HCT116 (cell line): ENCODE data around the gene SGCA. TPM values are rescaled to one million over a fixed set of nuclear protein-coding genes. Genes with fewer than 3 reads are reported as not detected.

Experiments
- ATAC-seq: fragments of 200-7000 bp; cut with Tn5 transposase; 2 replicates; pipeline ENCODE4 v1.9.1; 2020; ENCODE audit warnings: mild to moderate bottlenecking, moderate library complexity
- BruUV-seq: library from RNA; stranded (reverse); fragments of 400-500 nt; replicated peaks from 2 replicates; lab custom pipeline; 2021; lab: Mats Ljungman, UMichigan
- CTCF ChIA-PET: fragments of 300-600 bp; sonication (Branson Sonifier 250); formaldehyde crosslinking; loops from one replicate; lab custom pipeline; 2021; ENCODE audit warnings: antibody characterized with exemption; lab: Charles Lee
- POLR2A ChIA-PET: fragments of 300-600, 350-600 bp; sonication (Branson Sonifier 250); formaldehyde crosslinking; loops from one replicate; lab custom pipeline; 2021; ENCODE audit warnings: antibody characterized with exemption; lab: Charles Lee
- RAD21 ChIA-PET, 2 experiments: fragments of 300-600 bp; sonication (Branson Sonifier 250); formaldehyde crosslinking; loops; one replicate each; lab custom pipeline; 2023; ENCODE audit warnings: low total read pairs in 2 of 2; ENCODE audit not compliant: uncharacterized antibody in 2 of 2, unreplicated experiment in 2 of 2, low non-redundant PET in 1 of 2; lab: Charles Lee
- DNase-seq: peaks from one replicate; pipeline ENCODE4 v3.0.0-alpha.2; 2010; ENCODE audit warnings: low read depth, low spot score
- H2AFZ ChIP-seq: fragments of 200-600 bp; shearing (Covaris generic), sonication (generic); 2 replicates; pipeline ENCODE4 v1.6.1; 2017; ENCODE audit warnings: low read depth, mixed run types, mixed read lengths, antibody characterized with exemption, low read length; ENCODE audit not compliant: poor library complexity, severe bottlenecking
- H3K27ac ChIP-seq: 2 replicates; pipeline ENCODE4 v1.5.1; 2012; ENCODE audit warnings: low read depth, low read length
- H3K27me3 ChIP-seq: fragments of 200-600 bp; sonication (generic); 2 replicates; pipeline ENCODE4 v1.6.1; 2016; ENCODE audit warnings: mixed run types, low read length, mixed read lengths; ENCODE audit not compliant: insufficient read depth
- H3K36me3 ChIP-seq, 2 experiments: fragments of 200-500 bp in 1 of 2; fragments of 200-600 bp in 1 of 2; sonication (Bioruptor generic) in 1 of 2; sonication (generic) in 1 of 2; 2 replicates each; pipeline versions ENCODE4 v1.5.1 to v1.6.1; 2014 to 2016; ENCODE audit warnings: low read length in 2 of 2, inconsistent platforms in 1 of 2, mixed read lengths in 1 of 2, mixed run types in 1 of 2; ENCODE audit not compliant: insufficient read depth in 2 of 2, control insufficient read depth in 1 of 2
- H3K4me1 ChIP-seq, 2 experiments: fragments of 200-600 bp in 1 of 2; sonication (generic) in 1 of 2; 2 replicates each; pipeline versions ENCODE4 v1.5.1 to v1.6.1; 2012 to 2017; ENCODE audit warnings: low read length in 2 of 2, inconsistent platforms in 1 of 2, mild to moderate bottlenecking in 1 of 2, mixed read lengths in 1 of 2, mixed run types in 1 of 2, moderate library complexity in 1 of 2; ENCODE audit not compliant: insufficient read depth in 2 of 2, control insufficient read depth in 1 of 2
- H3K4me2 ChIP-seq: fragments of 200-600 bp; sonication (generic); 2 replicates; pipeline ENCODE4 v1.6.1; 2017; ENCODE audit warnings: mixed run types, low read length, mixed read lengths
- H3K4me3 ChIP-seq, 2 experiments: fragments of 200-600 bp in 1 of 2; sonication (generic) in 1 of 2; replicated peaks in 1 of 2; 2 replicates each; pipeline ENCODE4 v1.5.1; 2011 to 2016; ENCODE audit warnings: low read length in 2 of 2, control low read depth in 1 of 2, low read depth in 1 of 2, mild to moderate bottlenecking in 1 of 2, mixed read lengths in 1 of 2, mixed run types in 1 of 2
- H3K79me2 ChIP-seq: fragments of 200-600 bp; sonication (generic); 2 replicates; pipeline ENCODE4 v1.6.1; 2017; ENCODE audit warnings: mild to moderate bottlenecking, mixed run types, low read length, moderate library complexity, mixed read lengths; ENCODE audit not compliant: insufficient read depth
- H3K9ac ChIP-seq: fragments of 200-600 bp; sonication (generic); 2 replicates; pipeline ENCODE4 v1.6.1; 2016; ENCODE audit warnings: low read length, mixed read lengths
- H3K9me2 ChIP-seq: fragments of 200-600 bp; sonication (generic), shearing (Covaris generic); 2 replicates; pipeline ENCODE4 v1.6.1; 2017; ENCODE audit warnings: mixed run types, mild to moderate bottlenecking, moderate library complexity; ENCODE audit not compliant: insufficient read depth
- H3K9me3 ChIP-seq, 2 experiments: fragments of 200-500 bp in 1 of 2; fragments of 200-600 bp in 1 of 2; sonication (Bioruptor generic) in 1 of 2; sonication (generic) in 1 of 2; 2 replicates each; pipeline ENCODE4 v1.6.1; 2014 to 2017; ENCODE audit warnings: low read length in 2 of 2, mixed read lengths in 2 of 2, inconsistent platforms in 1 of 2, low read depth in 1 of 2, mild to moderate bottlenecking in 1 of 2, mixed run types in 1 of 2, moderate library complexity in 1 of 2; ENCODE audit not compliant: control insufficient read depth in 1 of 2, insufficient read depth in 1 of 2
- H4K20me1 ChIP-seq: fragments of 200-600 bp; sonication (generic), shearing (Covaris generic); 2 replicates; pipeline ENCODE4 v1.6.1; 2017; ENCODE audit warnings: mixed run types, mild to moderate bottlenecking, moderate library complexity; ENCODE audit not compliant: insufficient read depth
- ATF3 ChIP-seq: IDR thresholded peaks from 2 replicates; pipeline ENCODE4 v1.6.1; 2012
- CEBPB ChIP-seq: IDR thresholded peaks from 2 replicates; pipeline ENCODE4 v1.6.1; 2012; ENCODE audit warnings: low read depth
- CTCF ChIP-seq, 3 experiments: fragments of 200-600 bp in 1 of 3; sonication (generic) in 1 of 3; IDR thresholded peaks in 2 of 3; conservative IDR thresholded peaks in 1 of 3; 2 replicates each; pipeline ENCODE4 v1.5.1; 2012 to 2017; ENCODE audit warnings: low read depth in 2 of 3, low read length in 2 of 3, antibody characterized with exemption in 1 of 3, borderline replicate concordance in 1 of 3, control low read depth in 1 of 3, mild to moderate bottlenecking in 1 of 3, mixed read lengths in 1 of 3, mixed run types in 1 of 3, moderate library complexity in 1 of 3; ENCODE audit not compliant: insufficient read depth in 1 of 3
- EZH2 ChIP-seq: fragments of 200-600 bp; sonication (generic); IDR thresholded peaks from 2 replicates; pipeline ENCODE4 v1.6.1; 2017; ENCODE audit warnings: antibody characterized with exemption, mixed run types
- FOSL1 ChIP-seq: IDR thresholded peaks from 2 replicates; pipeline ENCODE4 v1.6.1; 2012; ENCODE audit warnings: low read depth
- MAX ChIP-seq: IDR thresholded peaks from 2 replicates; pipeline ENCODE4 v1.6.1; 2012
- SP1 ChIP-seq: IDR thresholded peaks from 2 replicates; pipeline ENCODE4 v1.6.1; 2012; ENCODE audit warnings: low read depth
- ZNF274 ChIP-seq: fragments of 200-500 bp; sonication (Bioruptor generic); IDR thresholded peaks from 2 replicates; pipeline ENCODE4 v1.6.1; 2014; ENCODE audit warnings: mild to moderate bottlenecking, low read depth, low read length, inconsistent platforms
- intact Hi-C: fragments of 100-400 bp; cut with micrococcal nuclease; formaldehyde crosslinking; loops from 2 replicates; pipeline ENCODE4 v1.10.0; 2022
- total RNA-seq: library from RNA; stranded (reverse); gene quantifications from one replicate; pipeline ENCODE4 v1.2.1, GENCODE V29; 2021; ENCODE audit not compliant: unreplicated experiment

Gene SGCA
- total RNA-seq, 1 experiment from 2014 or later = 0.37 TPM

GRCh38 chr17:50194140-50194933, 28.5 kb downstream of the SGCA start:
- Histone ChIP-seq H3K36me3 (peaks cover 0 to 11% of the 10 kb centered on the region in 2 experiments; a peak in 2 of 4 replicates), H3K4me2 (no peak overlapping the region), H4K20me1 (no peaks in the 10 kb centered on the region), H3K9me2 (no peaks in the 10 kb centered on the region), H3K4me3 (no peak overlapping the region), H3K9me3 (no peaks in the 10 kb centered on the region), H3K9ac (no peak overlapping the region), H3K4me1 (peaks cover 6 to 18% of the 10 kb centered on the region in 2 experiments), H3K27ac (no peak overlapping the region), H2AFZ (no peak overlapping the region), H3K27me3 (no peaks in the 10 kb centered on the region), H3K79me2 (no peaks in the 10 kb centered on the region)
- ChIA-PET RAD21 (no interaction called here), POLR2A (no interaction called here), CTCF (no interaction called here)
- BruUV-seq = no TSS peak
- no peak for ATAC-seq
- TF ChIP-seq ATF3 (no peak), CEBPB (no peak), FOSL1 (no peak)
- no peak for DNase-seq
- intact Hi-C loops = no loop called here

- intact Hi-C loops = loop anchor here (5.0 kb wide), 1 partner anchor 628 kb away; no protein-coding TSS in a partner anchor
- Histone ChIP-seq H3K9me3 (no peaks in the 10 kb centered on the region), H3K4me3 (no peak overlapping the region), H2AFZ (no peak overlapping the region), H3K9ac (no peak overlapping the region), H4K20me1 (no peaks in the 10 kb centered on the region), H3K79me2 (no peaks in the 10 kb centered on the region), H3K4me1 (peaks cover 6 to 27% of the 10 kb centered on the region in 2 experiments), H3K9me2 (no peaks in the 10 kb centered on the region), H3K36me3 (peaks cover 0 to 11% of the 10 kb centered on the region in 2 experiments; a peak in 2 of 4 replicates), H3K27ac (no peak overlapping the region), H3K27me3 (no peaks in the 10 kb centered on the region), H3K4me2 (no peak overlapping the region)
- DNase-seq (no peak), ATAC-seq (no peak)
- ChIA-PET POLR2A (no interaction called here), CTCF (interaction anchor here (3.5 kb wide), 1 partner anchor 24 kb away, joined by 59 read pairs; no protein-coding TSS in a partner anchor), RAD21 (no interaction called here)
- no peak for TF ChIP-seq ZNF274
- peak in 2 of 3 experiments; percentile 16 to 39; a peak in 3 of 6 replicates for TF ChIP-seq CTCF (IDR thresholded peaks at IDR 0.05 in 2 of 3, conservative IDR thresholded peaks at IDR 0.05 in 1 of 3; ENCODE audit: borderline replicate concordance in 1 of 3, insufficient read depth in 1 of 3, low read depth in 2 of 3, low read length in 2 of 3)
- no peak for TF ChIP-seq SP1
- no peak for TF ChIP-seq MAX
- TF ChIP-seq EZH2 = no peak
- BruUV-seq = no TSS peak
Observed at GRCh38 chr17:50194934-50195865, 29.4 kb downstream of the SGCA start.
